IMR-90 (cell line): ENCODE results near the gene PRDX4. TPM values are rescaled to one million over a fixed set of nuclear protein-coding genes. Genes with fewer than 3 reads are reported as not detected.

Experiments used
- ATAC-seq: fragments of 200-7000 bp; cut with Tn5 transposase; 2 replicates; pipeline ENCODE4 v1.9.1; 2020; ENCODE audit warnings: low read depth, mild to moderate bottlenecking, moderate library complexity
- BruUV-seq: library from RNA; stranded (reverse); fragments of 400-500 nt; replicated peaks from 2 replicates; lab custom pipeline; 2021; lab: Mats Ljungman, UMichigan
- CTCF ChIA-PET: fragments of 300-600 bp; formaldehyde crosslinking; extraction: SDS; loops from one replicate; lab custom pipeline; 2021; ENCODE audit warnings: antibody characterized with exemption; lab: Yijun Ruan, JAX
- POLR2A ChIA-PET: fragments of 300-600 bp; sonication (Branson Sonifier 250); formaldehyde crosslinking; loops from one replicate; lab custom pipeline; 2022; ENCODE audit warnings: antibody characterized with exemption; ENCODE audit not compliant: unreplicated experiment; lab: Charles Lee
- DNase-seq: peaks from one replicate; pipeline ENCODE4 v3.0.0; 2013
- H2AFZ ChIP-seq: replicated peaks from 2 replicates; pipeline ENCODE3; 2013; ENCODE audit warnings: low read length, mild to moderate bottlenecking; ENCODE audit not compliant: poor library complexity
- H2AK5ac ChIP-seq: 2 replicates; pipeline ENCODE4 v1.6.1; 2013; ENCODE audit warnings: low read depth, low read length, inconsistent platforms
- H2AK9ac ChIP-seq: replicated peaks from 2 replicates; pipeline ENCODE3; 2013; ENCODE audit warnings: mild to moderate bottlenecking, low read depth, low read length, moderate library complexity; ENCODE audit not compliant: poor library complexity
- H2BK120ac ChIP-seq: 2 replicates; pipeline ENCODE4 v1.6.1; 2013; ENCODE audit warnings: low read depth, low read length, inconsistent platforms
- H2BK15ac ChIP-seq: 3 replicates; pipeline ENCODE4 v1.6.1; 2013; ENCODE audit warnings: low read depth, low read length, inconsistent platforms
- H2BK20ac ChIP-seq: 2 replicates; pipeline ENCODE4 v1.6.1; 2013; ENCODE audit warnings: low read depth, mild to moderate bottlenecking, inconsistent platforms, low read length, moderate library complexity
- H2BK5ac ChIP-seq: 2 replicates; pipeline ENCODE4 v1.6.1; 2013; ENCODE audit warnings: mild to moderate bottlenecking, low read depth, low read length, inconsistent platforms; ENCODE audit not compliant: poor library complexity, severe bottlenecking
- H3K14ac ChIP-seq: replicated peaks from 2 replicates; pipeline ENCODE4 v1.6.1; 2013; ENCODE audit warnings: low read depth, low read length, inconsistent platforms
- H3K18ac ChIP-seq: 2 replicates; pipeline ENCODE4 v1.6.1; 2013; ENCODE audit warnings: low read depth, low read length, control low read depth
- H3K23ac ChIP-seq: 2 replicates; pipeline ENCODE4 v1.6.1; 2013; ENCODE audit warnings: low read depth, low read length, inconsistent platforms
- H3K27ac ChIP-seq: 2 replicates; pipeline ENCODE4 v1.5.1; 2013; ENCODE audit warnings: mild to moderate bottlenecking, control low read depth, low read length; ENCODE audit not compliant: insufficient read depth
- H3K27me3 ChIP-seq: 2 replicates; pipeline ENCODE4 v1.6.1; 2013; ENCODE audit warnings: low read length; ENCODE audit not compliant: control insufficient read depth, insufficient read depth
- H3K36me3 ChIP-seq: 2 replicates; pipeline ENCODE4 v1.6.1; 2013; ENCODE audit warnings: low read length, mixed read lengths; ENCODE audit not compliant: control insufficient read depth, insufficient read depth
- H3K4ac ChIP-seq: 2 replicates; pipeline ENCODE4 v1.6.1; 2013; ENCODE audit warnings: low read depth, low read length, inconsistent platforms
- H3K4me1 ChIP-seq: 2 replicates; pipeline ENCODE4 v1.6.1; 2013; ENCODE audit warnings: low read length, mixed read lengths; ENCODE audit not compliant: control insufficient read depth, insufficient read depth
- H3K4me2 ChIP-seq: 2 replicates; pipeline ENCODE4 v1.6.1; 2013; ENCODE audit warnings: low read depth, mild to moderate bottlenecking, control low read depth, low read length, moderate library complexity
- H3K4me3 ChIP-seq: 2 replicates; pipeline ENCODE4 v1.5.1; 2013; ENCODE audit warnings: low read depth, mild to moderate bottlenecking, control low read depth, low read length, moderate library complexity; ENCODE audit not compliant: insufficient read depth
- H3K56ac ChIP-seq: 2 replicates; pipeline ENCODE4 v1.6.1; 2013; ENCODE audit warnings: low read length, inconsistent platforms; ENCODE audit not compliant: insufficient read depth; ENCODE audit errors: extremely low read depth
- H3K79me1 ChIP-seq, 2 experiments: 2 replicates each; pipeline ENCODE4 v1.6.1; 2013; ENCODE audit warnings: low read length in 2 of 2, inconsistent platforms in 1 of 2, low read depth in 1 of 2
- H3K9ac ChIP-seq: 2 replicates; pipeline ENCODE4 v1.6.1; 2013; ENCODE audit warnings: low read depth, low read length, control low read depth
- H3K9me1 ChIP-seq: 2 replicates; pipeline ENCODE4 v1.6.1; 2013; ENCODE audit warnings: low read length, inconsistent platforms; ENCODE audit not compliant: insufficient read depth
- H3K9me3 ChIP-seq: 2 replicates; pipeline ENCODE4 v1.6.1; 2013; ENCODE audit warnings: low read length; ENCODE audit not compliant: control insufficient read depth, insufficient read depth
- H4K20me1 ChIP-seq: 2 replicates; pipeline ENCODE4 v1.6.1; 2013; ENCODE audit warnings: low read length, inconsistent platforms; ENCODE audit not compliant: insufficient read depth
- H4K5ac ChIP-seq: 2 replicates; pipeline ENCODE4 v1.6.1; 2013; ENCODE audit warnings: mild to moderate bottlenecking, low read depth, low read length, control low read depth
- H4K8ac ChIP-seq, 2 experiments: 2 replicates each; pipeline ENCODE4 v1.6.1; 2013; ENCODE audit warnings: low read depth in 2 of 2, low read length in 2 of 2, control low read depth in 1 of 2, inconsistent platforms in 1 of 2
- H4K91ac ChIP-seq: 2 replicates; pipeline ENCODE4 v1.6.1; 2013; ENCODE audit warnings: low read depth, low read length, inconsistent platforms; ENCODE audit not compliant: insufficient read depth
- CEBPB ChIP-seq: IDR thresholded peaks from 2 replicates; pipeline ENCODE4 v1.6.1; 2012; ENCODE audit warnings: low read depth, low read length, improper control_type of control experiment
- CHD1 ChIP-seq: IDR thresholded peaks from 2 replicates; pipeline ENCODE4 v1.6.1; 2012; ENCODE audit warnings: low read depth, low read length, improper control_type of control experiment
- FOS ChIP-seq: fragments of 150-350 bp; IDR thresholded peaks from 2 replicates; pipeline ENCODE4 v1.6.1; 2016; ENCODE audit warnings: low read depth, low read length
- POLR2A ChIP-seq: IDR thresholded peaks from 2 replicates; pipeline ENCODE4 v1.6.1; 2012; ENCODE audit warnings: mild to moderate bottlenecking, low read depth, low read length
- RAD21 ChIP-seq: IDR thresholded peaks from 2 replicates; pipeline ENCODE4 v1.6.1; 2012; ENCODE audit warnings: low read length, improper control_type of control experiment
- RCOR1 ChIP-seq: IDR thresholded peaks from 2 replicates; pipeline ENCODE4 v1.6.1; 2012; ENCODE audit warnings: mild to moderate bottlenecking, low read length, improper control_type of control experiment; ENCODE audit not compliant: insufficient replicate concordance
- WGBS, 2 experiments: methylation state at CpG; one replicate each; pipeline versions ENCODE4 v1.1.5 to v1.1.7; 2013; ENCODE audit warnings: missing lambda C conversion rate in 2 of 2; ENCODE audit not compliant: insufficient read length in 1 of 2; ENCODE audit errors: extremely low coverage in 2 of 2; 5-methylcytosine and 5-hydroxymethylcytosine counted together
- dilution Hi-C: fragments of 300-500 bp; cut with HindIII; formaldehyde crosslinking; loops from one replicate; pipeline ENCODE4 v1.14.3; 2018; ENCODE audit warnings: low sequenced_read_pairs; ENCODE audit not compliant: unreplicated experiment
- in situ Hi-C: fragments of 300-500 bp; cut with MboI; formaldehyde crosslinking; loops from 3 replicates; pipeline ENCODE4 v1.14.3; 2019; ENCODE audit warnings: low sequenced_read_pairs, inconsistent platforms, mixed read lengths
- intact Hi-C: fragments of 100-400 bp; cut with micrococcal nuclease; formaldehyde crosslinking; loops from 2 replicates; pipeline ENCODE4 v1.10.0; 2022
- polyA plus RNA-seq, 3 experiments: library from polyadenylated mRNA; depleted of rRNA; stranded (reverse); fragments of >200 nt; gene quantifications; 2 replicates each; pipeline ENCODE4 v1.2.3, GENCODE V29; 2012; ENCODE audit warnings: low replicate concordance in 1 of 3
- total RNA-seq: library from RNA; depleted of rRNA; stranded (reverse); fragments of >200 nt; gene quantifications from 2 replicates; pipeline ENCODE4 v1.2.3, GENCODE V29; 2012

PRDX4 gene
- total and polyA plus RNA-seq, 2 of the 4 experiments (the other 2 are of a cell fraction) = 194 to 226 TPM

DNA sequence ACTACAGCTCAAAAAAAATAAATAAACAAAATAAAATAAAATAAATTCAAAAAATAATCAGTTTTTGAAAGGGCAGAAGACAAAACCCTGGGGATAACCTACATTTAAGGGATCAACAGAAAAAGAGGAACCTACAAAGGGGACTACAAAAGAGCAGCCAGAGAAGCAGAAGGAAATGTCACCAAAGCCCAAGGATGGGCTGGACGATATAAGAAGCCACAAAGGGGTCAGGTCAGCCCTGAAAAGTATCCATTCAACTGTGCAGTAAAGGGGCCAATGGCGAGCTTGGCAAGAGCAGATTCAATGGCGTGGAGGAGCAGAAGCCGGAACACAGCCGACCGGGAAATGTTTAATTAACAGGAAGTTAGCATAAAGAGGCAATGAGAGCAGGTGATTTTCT, 58.9 kb downstream of the PRDX4 start:
- TF ChIP-seq POLR2A (no peak), RAD21 (no peak), CEBPB (no peak), FOS (no peak), RCOR1 (no peak), CHD1 (no peak)
- H3K9me3 ChIP-seq = no peaks in the 10 kb centered on the region
- no peak overlapping the region for H3K27ac ChIP-seq
- H2BK5ac ChIP-seq = no peak overlapping the region
- peaks cover 17% of the 10 kb centered on the region for H3K36me3 ChIP-seq
- no peak overlapping the region for H3K4me3 ChIP-seq
- no peak overlapping the region for H2BK120ac ChIP-seq
- H2AK9ac ChIP-seq = no peak overlapping the region
- H3K14ac ChIP-seq = no peak overlapping the region
- no peak overlapping the region for H4K5ac ChIP-seq
- H4K91ac ChIP-seq = no peak overlapping the region
- 78% methylated on average over 6 of the region's 6 CpGs; no CpG with 5 or more reads in 1 of the 2 experiments for WGBS, 2 experiments
- no peak overlapping the region for H3K23ac ChIP-seq
- H3K56ac ChIP-seq = no peak overlapping the region
- H3K4ac ChIP-seq = no peak overlapping the region
- ATAC-seq (no peak), DNase-seq (no peak)
- no TSS peak for BruUV-seq
- dilution Hi-C loops (no loop called here), in situ Hi-C loops (no loop called here), intact Hi-C loops (no loop called here)
- H2AK5ac ChIP-seq = no peak overlapping the region
- CTCF ChIA-PET = interaction anchor here (0.6 kb wide), 1 partner anchor 317 kb away, joined by 3 read pairs; no protein-coding TSS in a partner anchor
- no peaks in the 10 kb centered on the region for H3K4me1 ChIP-seq
- no peak overlapping the region for H4K8ac ChIP-seq
- no peak overlapping the region for H3K4me2 ChIP-seq
- H3K9ac ChIP-seq = no peak overlapping the region
- POLR2A ChIA-PET = no interaction called here
- no peaks in the 10 kb centered on the region for H3K9me1 ChIP-seq
- no peak overlapping the region for H2BK15ac ChIP-seq
- peaks cover 0 to 5% of the 10 kb centered on the region in 2 experiments; a peak in 2 of 4 replicates for H3K79me1 ChIP-seq
- no peak overlapping the region for H2BK20ac ChIP-seq
- no peak overlapping the region for H2AFZ ChIP-seq
- no peak overlapping the region for H3K18ac ChIP-seq
- H4K20me1 ChIP-seq = no peaks in the 10 kb centered on the region
- H3K27me3 ChIP-seq = no peaks in the 10 kb centered on the region
